Stimulated activated CD4-positive, alpha-beta T cell treated with anti-CD3 and anti-CD28 coated beads, Interleukin-2, amount 100 ng/mL, for 4 hours (primary cell): Measurements from ENCODE around the gene CDH4.

ENCODE experiments used
- DNase-seq: peaks from one replicate; pipeline ENCODE4 v3.0.0-alpha.2; 2020; ENCODE audit warnings: low read depth

Gene CDH4

GRCh38 chr20:61561111-61561830, 309.2 kb downstream of the CDH4 start:
- DNase-seq, result no peak

DNA sequence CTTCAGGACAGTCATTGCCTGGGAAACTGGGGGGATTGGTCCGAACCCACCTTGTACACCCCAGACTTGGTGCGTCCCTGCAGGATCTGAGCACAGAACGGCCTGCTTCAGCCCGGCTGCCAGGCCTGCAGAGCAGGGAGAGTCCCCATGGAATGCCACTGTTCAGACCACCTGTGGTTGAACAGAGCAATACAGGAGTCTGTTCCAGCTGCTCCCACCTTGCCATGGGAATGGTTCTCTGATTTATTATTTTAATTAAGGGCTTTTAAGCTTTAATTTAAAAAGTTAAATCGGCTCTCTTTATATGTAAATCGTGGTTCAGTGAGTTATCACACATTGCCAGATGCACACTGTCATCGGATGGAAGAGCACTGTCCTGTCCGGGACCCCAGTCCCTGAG, 310.4 kb downstream of the CDH4 start:
- DNase-seq, result no peak

DNA sequence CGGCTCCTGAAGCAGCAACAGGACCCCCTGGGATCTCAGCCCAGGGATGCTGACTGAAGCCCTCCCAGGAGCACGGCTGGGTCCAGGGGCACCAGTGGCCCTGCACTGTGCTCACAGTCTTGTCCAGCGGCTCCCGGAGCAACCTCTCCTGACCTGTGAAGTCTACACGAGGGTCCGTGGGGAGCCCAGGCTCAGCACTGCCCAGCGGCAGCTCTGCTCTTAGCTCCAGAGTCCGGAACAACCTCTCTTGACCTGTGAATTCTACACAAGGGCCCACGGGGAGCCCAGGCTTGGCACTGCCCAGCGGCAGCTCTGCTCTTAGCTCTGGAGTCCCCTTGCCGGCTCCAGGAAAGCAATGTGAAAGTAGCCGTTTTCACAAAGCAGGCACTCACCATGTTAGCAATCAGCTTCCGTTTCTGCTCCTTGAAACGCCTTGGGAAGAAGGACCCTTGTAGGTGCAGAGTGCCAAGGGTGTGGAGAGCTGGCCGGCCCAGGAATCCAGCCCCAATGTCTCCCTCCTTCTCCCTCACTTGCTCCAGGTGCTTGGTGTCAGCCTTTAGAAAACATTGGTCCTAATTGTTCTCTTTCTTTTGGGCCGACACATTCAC, 310.9 kb downstream of the CDH4 start:
- DNase-seq, result no peak

DNA sequence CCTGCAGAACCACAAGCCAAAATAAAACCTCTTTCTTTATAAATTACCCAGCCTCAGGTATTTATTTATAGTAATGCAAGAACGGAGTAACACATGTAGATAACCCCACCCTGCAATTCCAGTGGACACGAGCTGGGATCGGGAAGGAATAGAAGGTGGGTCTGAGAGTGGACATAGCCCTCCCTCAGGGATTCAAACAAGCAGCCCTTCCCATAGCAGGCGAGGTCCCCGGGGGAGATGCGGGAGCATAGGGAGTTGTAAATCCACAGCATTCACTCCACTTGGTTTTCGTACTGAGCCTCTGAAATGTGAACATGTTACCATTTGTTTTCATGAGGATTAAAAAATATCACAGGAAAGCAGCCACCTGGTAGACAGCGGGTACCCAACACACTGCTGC, 312.6 kb downstream of the CDH4 start:
- no peak for DNase-seq

DNA sequence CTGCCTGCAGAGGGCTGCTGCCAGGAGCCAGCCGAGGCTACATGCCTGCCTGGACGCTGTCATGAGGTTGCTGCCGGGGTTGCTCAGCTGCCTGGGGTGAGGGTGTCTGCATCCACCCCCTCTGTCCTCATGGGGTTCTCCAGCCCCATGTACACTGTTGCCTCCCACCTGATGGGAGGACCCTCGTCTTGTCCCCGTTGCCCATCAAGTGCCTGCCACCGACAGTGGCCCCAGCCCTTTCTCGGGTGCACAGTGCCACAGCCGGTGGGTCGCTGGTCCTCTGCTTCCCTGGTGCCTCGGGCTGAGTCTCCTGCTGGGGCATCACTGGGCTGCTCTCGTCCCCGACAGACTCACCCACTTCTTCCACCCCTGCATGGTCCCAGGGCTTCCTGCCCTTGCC, 313.7 kb downstream of the CDH4 start:
- DNase-seq, result no peak

GRCh38 chr20:61566691-61567090, 314.6 kb downstream of the CDH4 start:
- DNase-seq, result no peak

- no peak for DNase-seq
Measured at GRCh38 chr20:61567204-61567603, 315.1 kb downstream of the CDH4 start.

DNA sequence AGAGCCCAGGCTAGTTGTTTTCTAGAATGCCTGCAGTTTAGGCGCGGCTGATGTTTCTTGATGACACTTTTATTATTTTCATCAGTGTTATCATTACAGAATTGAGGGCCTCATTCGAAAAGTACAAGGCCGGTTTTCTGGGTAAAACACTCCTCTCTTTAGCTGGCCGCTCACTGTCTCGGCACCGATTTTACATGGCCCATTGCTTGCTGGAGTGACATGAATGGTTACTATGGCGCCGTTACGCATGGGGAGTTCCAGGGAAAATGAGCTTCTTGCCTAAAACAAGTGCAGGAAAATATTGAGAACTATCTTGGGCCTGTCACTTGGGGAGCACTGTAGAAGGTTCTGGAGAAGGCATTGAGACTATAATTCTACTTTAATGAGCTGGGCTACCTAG, 317.8 kb downstream of the CDH4 start:
- DNase-seq, result no peak

- DNase-seq, result no peak
Measured at GRCh38 chr20:61570646-61571195, 318.7 kb downstream of the CDH4 start.

DNA sequence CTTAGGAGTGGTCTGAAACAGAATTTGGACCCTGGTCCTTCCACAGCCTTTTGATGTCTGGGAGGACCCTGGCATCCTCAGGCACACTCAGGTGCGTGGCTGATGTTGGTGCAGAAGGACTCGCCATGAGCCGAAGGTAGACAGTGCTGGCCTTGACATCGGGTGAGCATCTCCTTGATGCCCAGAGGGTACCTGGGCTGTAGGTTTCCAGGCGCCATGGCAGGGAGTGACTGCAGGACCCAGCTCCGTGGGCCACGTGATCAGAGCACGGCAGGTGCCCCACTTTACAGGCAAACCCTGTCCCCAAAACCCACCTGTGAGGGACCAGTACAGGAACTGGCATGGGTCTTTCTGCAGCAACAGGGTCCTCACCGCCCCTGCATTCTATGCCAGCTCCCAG, 319.2 kb downstream of the CDH4 start:
- no peak for DNase-seq

DNA sequence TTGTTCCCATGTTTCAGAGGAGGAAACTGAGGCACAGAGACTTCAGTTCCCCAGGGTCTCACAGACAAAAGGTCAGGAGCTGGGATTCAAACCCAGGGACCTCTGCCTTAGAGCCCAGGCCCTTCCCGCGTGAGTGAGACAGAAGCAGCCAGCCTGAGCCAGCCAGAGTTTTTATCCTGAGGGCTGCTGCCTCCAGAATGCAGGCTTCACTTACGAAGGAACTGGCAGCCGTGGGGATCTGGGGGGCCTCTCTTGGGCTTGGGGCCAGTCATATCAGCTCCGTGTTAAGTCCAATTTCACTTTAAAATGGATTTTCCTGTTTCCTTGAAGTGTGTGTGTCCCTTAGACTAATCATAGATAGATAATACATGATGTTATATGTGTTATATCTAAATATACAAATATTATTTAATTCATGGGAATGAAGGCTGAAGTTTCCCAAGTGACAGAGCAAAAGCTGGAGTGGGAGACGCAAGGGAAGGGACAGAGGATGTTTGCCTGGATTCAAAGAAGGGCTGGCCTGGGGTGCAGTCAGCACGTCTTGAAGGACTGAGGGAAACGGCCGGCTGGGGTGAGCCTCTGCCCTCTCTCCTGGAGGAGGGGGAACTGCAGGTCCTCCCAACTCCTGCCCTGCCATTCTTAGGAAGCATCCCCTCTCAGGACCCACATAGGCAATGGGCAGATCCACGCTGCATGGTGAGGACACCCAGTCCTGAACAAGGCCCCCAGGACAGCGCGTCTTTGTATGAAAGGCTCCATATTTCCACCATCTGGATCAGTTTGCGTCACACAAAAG, 320.1 kb downstream of the CDH4 start:
- DNase-seq, result no peak

DNA sequence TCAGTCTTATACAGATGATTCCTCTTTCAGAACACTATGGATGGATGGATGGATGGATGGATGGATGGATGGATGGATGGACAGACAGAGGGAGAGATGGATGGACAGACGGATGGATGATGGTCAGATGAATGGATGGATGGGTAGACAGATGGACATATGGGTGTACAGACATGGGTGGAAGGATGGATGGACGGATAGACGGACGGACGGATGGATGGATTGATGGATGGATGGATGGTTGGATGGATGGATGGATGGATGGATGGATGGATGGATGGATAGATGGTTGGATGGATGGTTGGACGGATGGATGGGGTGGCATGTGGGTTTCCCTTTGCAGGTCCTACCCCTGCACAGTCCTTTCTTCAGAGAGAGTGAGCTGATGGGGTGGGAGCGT, 320.7 kb downstream of the CDH4 start:
- DNase-seq, result no peak

DNA sequence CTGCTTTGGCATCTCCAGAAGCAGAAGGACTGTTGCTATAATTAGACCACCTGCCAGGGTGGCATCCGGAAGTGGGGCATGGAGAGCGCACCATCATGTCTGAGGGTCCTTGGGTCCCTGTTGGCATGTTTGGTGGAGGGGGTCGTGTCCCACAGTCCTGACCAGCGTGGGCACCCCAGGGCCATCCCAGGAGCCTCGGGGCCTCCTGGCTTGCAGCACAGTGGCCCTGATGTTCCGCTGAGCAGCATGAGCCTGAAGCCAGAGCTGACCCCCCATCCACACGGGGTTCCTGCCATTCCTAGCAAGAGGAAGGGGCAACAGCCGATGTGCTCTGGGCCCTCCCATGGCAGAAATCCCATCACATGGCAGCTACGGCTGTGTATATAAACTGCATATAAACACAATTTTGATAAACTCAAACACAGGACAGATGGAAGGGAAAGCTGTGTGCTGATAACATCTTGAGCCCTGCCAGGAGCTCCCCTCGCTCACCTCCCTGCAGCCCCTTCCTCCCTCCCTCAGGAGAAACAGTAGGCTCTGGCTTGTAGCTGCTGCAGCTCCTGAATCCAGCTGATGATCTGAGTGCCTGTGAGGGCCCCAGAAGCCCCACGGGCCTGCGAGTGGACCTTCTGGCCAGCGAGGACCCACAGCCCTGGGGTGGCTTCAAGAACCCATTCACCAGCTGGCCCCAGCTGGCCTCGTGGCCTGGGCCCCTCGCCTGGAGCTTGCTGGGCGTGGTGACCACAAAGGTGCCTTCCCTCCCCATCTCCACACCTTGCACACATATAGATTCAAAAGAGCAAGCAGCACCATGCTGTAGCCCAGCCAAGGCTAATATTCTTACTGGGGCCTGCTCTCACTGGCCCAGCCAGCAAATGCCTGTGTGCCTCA, 321.6 kb downstream of the CDH4 start:
- no peak for DNase-seq

DNA sequence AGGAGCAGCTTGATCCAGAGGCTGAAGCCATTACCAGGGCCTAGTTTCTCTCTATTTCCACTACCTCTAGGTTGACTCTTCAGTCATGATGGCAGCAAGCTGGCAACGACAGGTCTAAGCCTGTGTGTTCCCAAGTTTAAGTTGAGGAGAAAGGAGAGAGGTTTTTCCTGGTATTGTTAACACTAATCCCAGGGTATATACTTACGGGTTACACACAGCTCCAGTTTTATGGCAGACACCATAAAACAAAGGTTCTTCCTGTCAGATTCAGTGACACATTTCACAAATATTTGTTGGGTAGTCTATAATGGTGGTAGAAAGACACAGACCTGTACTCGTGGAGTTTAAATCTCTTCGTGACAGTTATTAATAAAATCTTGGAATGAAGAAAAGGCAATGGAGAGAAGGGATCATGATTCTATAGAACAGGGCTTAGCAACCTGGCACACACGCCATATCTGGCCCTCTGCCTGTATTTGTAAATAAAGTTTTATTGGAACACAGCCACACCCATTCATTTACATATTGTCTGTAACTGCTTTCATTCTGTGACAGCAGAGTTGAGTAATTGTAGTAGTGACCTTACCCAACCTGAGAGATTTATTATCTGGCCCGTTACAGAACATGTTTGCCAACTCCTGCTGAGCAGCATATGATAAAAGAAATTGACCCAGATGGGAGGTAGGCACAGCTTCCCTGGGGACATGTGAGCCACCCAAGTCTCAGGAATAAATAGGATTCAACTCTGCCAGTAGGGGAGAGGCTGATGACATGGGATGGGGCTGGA, 323.3 kb downstream of the CDH4 start:
- no peak for DNase-seq

DNA sequence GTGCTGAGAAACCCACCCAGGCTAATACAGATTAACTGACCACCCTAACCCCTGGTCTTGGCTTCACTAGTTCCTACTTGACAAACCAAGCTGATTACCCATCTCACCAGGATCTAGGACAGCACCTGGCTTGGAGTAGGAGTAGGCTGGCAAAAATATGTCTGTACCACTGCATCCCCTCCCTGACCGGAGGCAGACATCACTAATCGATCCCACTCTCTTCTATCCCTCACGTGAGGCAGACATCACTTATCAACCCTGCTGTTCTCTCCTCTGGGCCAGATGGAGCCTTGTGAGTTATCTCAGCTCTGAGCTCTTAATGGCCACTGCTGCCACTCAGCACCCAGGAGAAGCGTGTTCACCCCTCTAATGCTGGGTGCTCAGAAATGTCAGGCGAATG, 324.3 kb downstream of the CDH4 start:
- no peak for DNase-seq

DNA sequence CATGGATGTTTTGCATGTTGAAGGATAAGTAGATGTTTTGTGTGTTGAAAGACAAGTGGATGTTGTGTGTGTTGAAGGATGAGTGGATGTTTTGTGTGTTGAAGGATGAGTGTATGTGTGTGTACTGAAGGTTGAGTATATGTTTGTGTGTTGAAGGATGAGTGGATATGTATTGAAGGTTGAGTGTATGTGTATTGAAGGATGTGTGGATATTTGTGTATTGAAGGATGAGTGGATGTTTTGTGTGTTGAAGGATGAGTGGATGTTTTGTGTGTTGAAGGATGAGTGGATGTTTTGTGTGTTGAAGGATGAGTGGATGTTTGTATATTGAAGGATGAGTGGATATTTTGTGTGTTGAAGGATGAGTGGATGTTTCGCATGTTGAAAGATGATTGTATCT, 325.0 kb downstream of the CDH4 start:
- DNase-seq, result no peak

GRCh38 chr20:61579908-61580307, 327.8 kb downstream of the CDH4 start:
- no peak for DNase-seq

- no peak for DNase-seq
Measured at GRCh38 chr20:61580958-61581824, 329.1 kb downstream of the CDH4 start.

- no peak for DNase-seq
Measured at GRCh38 chr20:61581825-61582188, 329.7 kb downstream of the CDH4 start.
